K562 (cell line): ENCODE data around the gene CPSF4L.

Experiments used
- BHLHE40 ChIP-seq: IDR thresholded peaks from 2 replicates; pipeline ENCODE4 v1.6.1; 2011; ENCODE audit warnings: low read length, improper control_type of control experiment
- ID3 ChIP-seq, 2 experiments: fragments of 250-450 bp in 1 of 2; fragments of 450-650 bp in 1 of 2; sonication (Bioruptor Pico) in 1 of 2; IDR thresholded peaks; 2 replicates each; pipeline versions ENCODE4 v1.6.1 to v1.8.0; 2016 to 2021; ENCODE audit warnings: mild to moderate bottlenecking in 2 of 2, moderate library complexity in 2 of 2, missing compliant biosample characterization in 1 of 2, missing genetic modification characterization in 1 of 2
- KDM4B ChIP-seq, 2 experiments: fragments of 450-650 bp in 1 of 2; sonication (generic) in 1 of 2; IDR thresholded peaks; 2 replicates each; pipeline ENCODE4 v1.6.1; 2016 to 2017; ENCODE audit warnings: borderline replicate concordance in 2 of 2, antibody characterized with exemption in 1 of 2, low read depth in 1 of 2, mild to moderate bottlenecking in 1 of 2
- NFATC3 ChIP-seq: fragments of 450-650 bp; IDR thresholded peaks from 2 replicates; pipeline ENCODE4 v1.6.1; 2017; ENCODE audit warnings: mild to moderate bottlenecking
- POU5F1 ChIP-seq: fragments of 150-350 bp; IDR thresholded peaks from 2 replicates; pipeline ENCODE4 v1.6.1; 2014; ENCODE audit warnings: borderline replicate concordance, low read length, low read depth, mild to moderate bottlenecking; ENCODE audit not compliant: partially characterized antibody
- RCOR1 ChIP-seq, 2 experiments: IDR thresholded peaks; 2 replicates each; pipeline ENCODE4 v1.6.1; 2012; ENCODE audit warnings: low read depth in 2 of 2, low read length in 2 of 2, borderline replicate concordance in 1 of 2, improper control_type of control experiment in 1 of 2
- TF ChIP-seq, protein P1 (sequence below): sonication (generic); formaldehyde crosslinking; IDR thresholded peaks from 2 replicates; pipeline ENCODE4 v1.8.0; 2022; ENCODE audit warnings: missing genetic modification reagents, mild to moderate bottlenecking, borderline replicate concordance

GRCh38 chr17:73301369-73301768, 39.7 kb upstream of the CPSF4L start:
- TF ChIP-seq BHLHE40: no peak
- TF ChIP-seq RCOR1 (IDR thresholded peaks at IDR 0.05; ENCODE audit: borderline replicate concordance in 1 of 2, low read depth in 2 of 2, low read length in 2 of 2): no peak
- TF ChIP-seq ID3 (CRISPR knock-in tag; IDR thresholded peaks at IDR 0.05): no peak
- TF ChIP-seq ID3 (tag; IDR thresholded peaks at IDR 0.05): no peak
- no peak for TF ChIP-seq KDM4B (IDR thresholded peaks at IDR 0.05; ENCODE audit: borderline replicate concordance in 2 of 2, low read depth in 1 of 2)
- no peak for TF ChIP-seq POU5F1
- TF ChIP-seq, protein P1, sequence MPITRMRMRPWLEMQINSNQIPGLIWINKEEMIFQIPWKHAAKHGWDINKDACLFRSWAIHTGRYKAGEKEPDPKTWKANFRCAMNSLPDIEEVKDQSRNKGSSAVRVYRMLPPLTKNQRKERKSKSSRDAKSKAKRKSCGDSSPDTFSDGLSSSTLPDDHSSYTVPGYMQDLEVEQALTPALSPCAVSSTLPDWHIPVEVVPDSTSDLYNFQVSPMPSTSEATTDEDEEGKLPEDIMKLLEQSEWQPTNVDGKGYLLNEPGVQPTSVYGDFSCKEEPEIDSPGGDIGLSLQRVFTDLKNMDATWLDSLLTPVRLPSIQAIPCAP (CRISPR knock-in tag): no peak
- TF ChIP-seq NFATC3: no peak
